Effector CD4-positive, alpha-beta T cell (primary cell): Measurements from ENCODE around the gene ME3.
"Not testable (repeated sequence)": the region's sequence is repeated elsewhere in the genome, so short reads cannot be mapped to it uniquely, and the experiment has no call there.

ENCODE experiments used
- DNase-seq: peaks from one replicate; pipeline ENCODE4 v3.0.0-alpha.2; 2020

ME3 gene

GRCh38 chr11:86660736-86661135, 11.7 kb downstream of the ME3 start:
- no peak for DNase-seq

- no peak for DNase-seq
Measured at GRCh38 chr11:86660088-86660487, 12.3 kb downstream of the ME3 start.

GRCh38 chr11:86658534-86658933, 13.9 kb downstream of the ME3 start:
- no peak for DNase-seq

- DNase-seq = not testable (repeated sequence)
Measured at GRCh38 chr11:86645212-86645611, 27.2 kb downstream of the ME3 start.

GRCh38 chr11:86644291-86644690, 28.1 kb downstream of the ME3 start:
- no peak for DNase-seq

GRCh38 chr11:86641537-86642261, 30.7 kb downstream of the ME3 start:
- no peak for DNase-seq

GRCh38 chr11:86639137-86639536, 33.3 kb downstream of the ME3 start:
- no peak for DNase-seq

GRCh38 chr11:86638673-86639072, 33.7 kb downstream of the ME3 start:
- no peak for DNase-seq

GRCh38 chr11:86637988-86638387, 34.4 kb downstream of the ME3 start:
- DNase-seq = no peak

GRCh38 chr11:86636275-86636674, 36.1 kb downstream of the ME3 start:
- no peak for DNase-seq

- DNase-seq = no peak
Measured at GRCh38 chr11:86632499-86633269, 39.7 kb downstream of the ME3 start.

GRCh38 chr11:86630229-86630981, 42.0 kb downstream of the ME3 start:
- DNase-seq = no peak

- no peak for DNase-seq
Measured at GRCh38 chr11:86629045-86629706, 43.2 kb downstream of the ME3 start.

- DNase-seq = no peak
Measured at GRCh38 chr11:86627776-86628455, 44.5 kb downstream of the ME3 start.

- no peak for DNase-seq
Measured at GRCh38 chr11:86625981-86626380, 46.4 kb downstream of the ME3 start.

- DNase-seq = no peak
Measured at GRCh38 chr11:86625544-86625943, 46.9 kb downstream of the ME3 start.

GRCh38 chr11:86624366-86624765, 48.0 kb downstream of the ME3 start:
- DNase-seq = no peak

- no peak for DNase-seq
Measured at GRCh38 chr11:86623736-86624135, 48.7 kb downstream of the ME3 start.

GRCh38 chr11:86623041-86623621, 49.3 kb downstream of the ME3 start:
- no peak for DNase-seq

- DNase-seq = no peak
Measured at GRCh38 chr11:86621854-86622253, 50.6 kb downstream of the ME3 start.

GRCh38 chr11:86620891-86621521, 51.4 kb downstream of the ME3 start:
- DNase-seq = no peak

GRCh38 chr11:86619428-86619827, 53.0 kb downstream of the ME3 start:
- not testable (repeated sequence) for DNase-seq
